ENCODE data around the gene SEPTIN1. TPM values are rescaled to one million over a fixed set of nuclear protein-coding genes. Genes with fewer than 3 reads are reported as not detected.
A peak's percentile ranks its signal among the peaks of the same experiment; 100 is the strongest.

The SEPTIN1 gene
- total and polyA plus RNA-seq, 2 of the 13 experiments (the other 11 are each of a cell fraction or from before 2014, with no cell fraction given): 0.18 to 0.67 TPM

- TF ChIP-seq ZNF558 (CRISPR knock-in tag; IDR thresholded peaks at IDR 0.05; ENCODE audit: borderline replicate concordance): 0 out of 2 replicates have a peak, but pooled peaks have one; percentile 85
- TF ChIP-seq HCFC1 (IDR thresholded peaks at IDR 0.05; ENCODE audit: low read depth, low read length): peak; percentile 27; the same call in 1 of the 2 replicates
- no peak for TF ChIP-seq BCL6 (CRISPR knock-in tag; IDR thresholded peaks at IDR 0.05)
- TF ChIP-seq SNAPC4 (CRISPR knock-in tag; IDR thresholded peaks at IDR 0.05): peak; percentile 64; the same call in 1 of the 2 replicates
- TF ChIP-seq ZBTB7B (CRISPR knock-in tag; IDR thresholded peaks at IDR 0.05): peak; percentile 21; the same call in 1 of the 2 replicates
- peak; percentile 43; the same call in 1 of the 2 replicates for TF ChIP-seq ZNF564 (CRISPR knock-in tag; IDR thresholded peaks at IDR 0.05)
- TF ChIP-seq ZHX2 (IDR thresholded peaks at IDR 0.05; ENCODE audit: low read depth): peak; percentile 63
- TF ChIP-seq ZHX2 (CRISPR knock-in tag; IDR thresholded peaks at IDR 0.05; ENCODE audit: borderline replicate concordance): peak; percentile 62; the same call in 1 of the 2 replicates
- TF ChIP-seq ZNF251 (CRISPR knock-in tag; IDR thresholded peaks at IDR 0.05): peak; percentile 96; the same call in 1 of the 2 replicates
- TF ChIP-seq POLR2AphosphoS5 (IDR thresholded peaks at IDR 0.05; ENCODE audit: low read depth, low read length): peak; percentile 73
- TF ChIP-seq ZNF883 (CRISPR knock-in tag; IDR thresholded peaks at IDR 0.05; ENCODE audit: not compliant biosample characterization): peak; percentile 70
- TF ChIP-seq KLF6 (CRISPR knock-in tag; IDR thresholded peaks at IDR 0.05): peak; percentile 90
- TF ChIP-seq FOXO4 (CRISPR knock-in tag; conservative IDR thresholded peaks at IDR 0.05): no peak
- 0 out of 2 replicates have a peak, but pooled peaks have one; percentile 59 for TF ChIP-seq KLF9 (CRISPR knock-in tag; IDR thresholded peaks at IDR 0.05; ENCODE audit: low read depth)
- peak; percentile 92 for TF ChIP-seq SP2 (CRISPR knock-in tag; IDR thresholded peaks at IDR 0.05)
- peak; percentile 93 for TF ChIP-seq IKZF5 (CRISPR knock-in tag; IDR thresholded peaks at IDR 0.05)
Observed at GRCh38 chr16:30429678-30430427, 47.5 kb upstream of the SEPTIN1 start, which contains the start of gene DCTPP1 (continued).
